Breast epithelium (tissue), 3 donors: Measurements from ENCODE around the gene PACSIN3.

ENCODE experiments used
- POLR2A ChIP-seq: fragments of 450-650 bp; IDR thresholded peaks from one replicate; pipeline ENCODE4 v1.6.1; 2016; ENCODE audit warnings: antibody characterized with exemption, mild to moderate bottlenecking, moderate library complexity
- TF ChIP-seq, protein P1 (sequence below), 3 donors: fragments of 450-650 bp; IDR thresholded peaks; one replicate each; pipeline ENCODE4 v1.5.1; 2016 to 2017; ENCODE audit warnings: antibody characterized with exemption in 3 of 3, mild to moderate bottlenecking in 3 of 3, moderate library complexity in 3 of 3

DNA sequence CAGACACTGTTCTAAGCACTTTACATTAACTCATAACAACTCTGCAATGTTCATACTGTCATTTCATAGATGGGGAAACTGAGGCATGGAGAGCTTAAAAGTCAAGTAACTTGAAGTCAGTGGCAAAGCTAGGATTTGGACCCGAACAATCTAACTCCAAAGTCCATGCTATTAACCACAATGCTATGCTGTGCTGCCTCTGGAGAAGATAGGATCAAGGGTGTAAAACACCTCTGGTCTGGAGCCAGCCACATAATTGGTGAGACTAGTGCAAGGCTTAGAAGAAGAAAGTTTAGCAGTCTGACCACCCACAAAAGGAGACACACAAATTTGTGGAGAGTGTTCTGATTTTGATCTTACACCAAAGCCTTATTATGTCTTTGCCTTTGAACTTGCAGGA lies 53.3 kb downstream of the PACSIN3 start:
- no peak for TF ChIP-seq POLR2A
- TF ChIP-seq, protein P1, sequence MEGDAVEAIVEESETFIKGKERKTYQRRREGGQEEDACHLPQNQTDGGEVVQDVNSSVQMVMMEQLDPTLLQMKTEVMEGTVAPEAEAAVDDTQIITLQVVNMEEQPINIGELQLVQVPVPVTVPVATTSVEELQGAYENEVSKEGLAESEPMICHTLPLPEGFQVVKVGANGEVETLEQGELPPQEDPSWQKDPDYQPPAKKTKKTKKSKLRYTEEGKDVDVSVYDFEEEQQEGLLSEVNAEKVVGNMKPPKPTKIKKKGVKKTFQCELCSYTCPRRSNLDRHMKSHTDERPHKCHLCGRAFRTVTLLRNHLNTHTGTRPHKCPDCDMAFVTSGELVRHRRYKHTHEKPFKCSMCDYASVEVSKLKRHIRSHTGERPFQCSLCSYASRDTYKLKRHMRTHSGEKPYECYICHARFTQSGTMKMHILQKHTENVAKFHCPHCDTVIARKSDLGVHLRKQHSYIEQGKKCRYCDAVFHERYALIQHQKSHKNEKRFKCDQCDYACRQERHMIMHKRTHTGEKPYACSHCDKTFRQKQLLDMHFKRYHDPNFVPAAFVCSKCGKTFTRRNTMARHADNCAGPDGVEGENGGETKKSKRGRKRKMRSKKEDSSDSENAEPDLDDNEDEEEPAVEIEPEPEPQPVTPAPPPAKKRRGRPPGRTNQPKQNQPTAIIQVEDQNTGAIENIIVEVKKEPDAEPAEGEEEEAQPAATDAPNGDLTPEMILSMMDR (IDR thresholded peaks at IDR 0.05), result no peak
